ENCODE measurements around the gene IFIH1.

Gene IFIH1

DNA sequence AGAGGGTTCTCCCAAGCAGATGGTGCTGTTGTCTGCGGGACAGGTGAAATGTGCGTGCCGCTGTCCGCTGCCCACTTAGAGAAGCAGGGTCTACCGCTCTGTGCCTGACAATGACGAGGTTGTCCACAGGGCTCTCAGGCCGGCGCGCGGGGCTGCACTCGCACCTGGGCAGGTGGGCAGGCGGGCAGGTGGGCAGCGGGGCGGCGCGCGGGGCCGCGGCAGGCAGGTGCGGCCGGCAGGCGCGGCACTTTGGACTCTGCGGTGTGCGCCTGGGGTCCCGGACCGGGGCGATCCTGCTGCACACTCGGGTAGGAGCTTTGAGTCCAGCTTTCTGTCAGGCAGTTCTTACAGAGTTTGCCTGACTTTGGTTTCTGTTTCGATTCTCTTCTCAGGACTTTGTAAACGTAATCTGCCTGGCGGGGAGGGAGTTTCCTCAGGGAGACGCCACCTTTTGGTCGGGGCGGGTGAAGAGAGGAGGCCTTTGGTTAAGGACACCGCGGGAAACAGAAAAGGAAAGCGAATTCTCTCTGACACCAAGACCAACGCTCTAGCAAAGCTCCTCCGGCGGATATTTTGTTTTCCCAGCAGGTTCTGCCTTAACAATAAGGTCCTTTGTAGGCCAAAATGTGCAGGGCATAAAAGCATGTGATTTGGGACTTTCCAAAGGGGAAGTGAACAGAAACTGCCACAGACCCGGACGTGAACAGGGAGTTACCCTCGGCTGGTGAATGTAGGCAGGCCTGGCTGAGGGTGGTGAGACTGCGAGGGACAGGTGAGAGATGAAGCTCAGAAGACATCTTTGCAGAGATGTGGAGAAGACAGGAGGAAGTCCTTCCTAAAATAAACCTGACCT is at the start of gene IFIH1:
Gene IFIH1 (minus strand): TSS at position 357 of the 853 bp plus-strand sequence. CDS start 377 bp downstream, outside the sequence.
- in situ Hi-C loops (cut with HindIII; ENCODE audit: low sequenced_read_pairs) = no loop called here

DNA sequence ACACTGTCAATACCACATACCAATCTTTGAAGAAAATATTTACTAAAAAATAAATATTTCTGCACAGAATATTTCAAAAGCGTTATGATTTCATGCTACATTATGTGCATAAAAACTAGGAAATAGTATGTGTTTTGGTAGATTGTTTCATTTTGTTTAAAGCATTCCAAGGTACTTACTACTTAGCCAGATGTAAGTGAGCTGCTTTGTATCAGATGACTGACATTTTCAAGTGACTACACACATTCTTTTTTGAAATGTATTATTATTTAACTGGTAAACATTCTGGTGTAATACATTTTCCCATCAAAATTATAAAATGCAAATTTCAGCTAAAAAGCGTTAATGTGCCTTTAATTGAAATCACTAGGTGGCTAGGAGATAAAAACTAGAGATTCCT is 46.9 kb upstream of the IFIH1 start:
- in situ Hi-C loops (cut with HindIII; ENCODE audit: low sequenced_read_pairs) = no loop called here

DNA sequence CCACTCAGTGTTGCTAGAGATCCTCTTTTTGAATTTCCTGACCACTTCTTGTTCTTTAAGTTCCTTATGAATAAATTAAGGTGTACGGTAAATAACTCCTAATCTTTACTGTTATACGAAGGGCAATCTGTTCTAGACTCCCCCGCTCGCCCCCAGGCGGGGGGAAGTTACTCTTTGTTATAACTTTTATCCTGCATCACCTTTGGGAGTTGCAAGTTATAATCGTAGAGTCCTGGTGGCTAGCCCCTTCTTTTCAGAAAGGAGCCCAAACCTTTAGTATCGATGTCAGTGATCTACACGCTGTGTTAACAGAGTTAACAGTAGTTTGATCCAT is 26.1 kb upstream of the IFIH1 start:
- in situ Hi-C loops (cut with HindIII; ENCODE audit: low sequenced_read_pairs) = no loop called here

DNA sequence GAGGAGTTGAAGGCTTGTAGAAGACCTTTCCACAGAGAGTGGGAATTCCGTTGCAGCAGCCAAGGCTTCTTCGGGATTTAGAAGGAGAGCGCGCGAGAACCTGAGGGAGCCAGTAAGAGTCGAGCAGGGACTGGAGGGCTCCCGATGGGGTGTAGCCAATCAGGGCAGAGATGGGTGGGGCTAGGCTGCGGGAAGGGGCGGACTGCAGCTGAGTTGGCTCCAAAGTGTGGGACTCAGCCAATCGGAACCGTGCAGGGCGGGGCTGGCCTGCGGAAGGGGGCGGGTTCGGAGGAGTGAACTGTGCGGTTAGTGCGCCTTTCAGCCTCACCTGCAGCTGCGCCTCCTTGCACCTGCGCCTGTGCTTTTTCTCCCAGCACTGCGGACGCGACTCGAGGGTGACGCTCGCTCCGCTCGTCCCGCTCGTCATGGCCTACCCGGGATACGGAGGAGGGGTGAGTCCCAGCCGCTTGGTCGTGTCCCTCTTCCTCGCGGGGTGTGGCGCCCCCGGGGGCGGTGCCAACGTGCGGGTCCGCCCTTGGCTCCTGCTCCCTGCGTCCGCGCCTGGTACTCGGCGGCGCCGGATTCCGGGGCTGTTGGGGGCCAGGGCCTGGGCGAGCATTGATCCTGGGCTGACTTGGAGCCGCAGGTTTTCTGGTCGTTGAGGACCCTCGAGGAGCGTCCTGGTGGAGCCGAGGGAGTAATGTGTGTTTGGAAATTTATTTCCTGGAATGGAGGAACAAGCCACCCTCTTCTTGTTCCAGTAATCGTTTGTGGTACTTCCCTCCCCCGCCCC is 25.5 kb upstream of the IFIH1 start, which contains the start of gene GCA:
Gene GCA (plus strand): TSS at position 309 of the 793 bp plus-strand sequence. CDS start 117 bp downstream, at position 426.
- in situ Hi-C loops (cut with HindIII; ENCODE audit: low sequenced_read_pairs) = no loop called here

DNA sequence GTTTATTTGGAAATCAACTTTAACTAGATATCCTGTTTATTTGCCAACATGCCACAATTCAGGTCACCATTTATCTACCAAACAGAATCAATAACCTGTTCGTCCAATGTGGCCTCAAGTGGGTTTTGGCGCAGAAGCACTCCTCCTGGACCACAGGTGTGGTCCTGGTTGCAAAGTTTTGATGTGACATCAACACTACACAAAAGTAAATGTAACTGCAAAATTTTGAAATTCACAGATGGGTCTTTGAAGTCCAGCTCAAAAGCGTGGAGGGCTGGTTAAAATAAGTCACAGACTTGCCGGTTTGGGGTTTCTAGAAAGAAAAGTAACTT is 25.0 kb upstream of the IFIH1 start:
- in situ Hi-C loops (cut with HindIII; ENCODE audit: low sequenced_read_pairs) = no loop called here

DNA sequence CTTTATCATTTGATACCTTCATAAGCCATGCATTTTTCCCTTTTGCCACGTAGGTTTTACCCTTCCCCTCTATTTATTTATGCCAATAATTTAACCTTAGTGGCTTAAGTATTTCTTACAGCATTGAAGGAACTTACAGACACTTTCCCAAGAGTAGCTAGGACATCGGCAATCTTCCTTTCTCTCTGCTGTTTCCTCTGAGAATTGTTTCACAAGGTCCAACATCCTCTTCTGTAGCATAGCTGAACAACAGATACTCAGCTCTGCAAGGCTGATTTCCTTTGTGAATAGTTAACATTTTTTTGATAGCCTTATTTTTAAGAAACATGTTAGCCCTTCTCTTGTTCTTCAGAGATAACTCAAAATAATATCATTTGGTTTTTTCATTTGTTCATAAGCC is 24.4 kb upstream of the IFIH1 start:
- in situ Hi-C loops (cut with HindIII; ENCODE audit: low sequenced_read_pairs) = no loop called here

DNA sequence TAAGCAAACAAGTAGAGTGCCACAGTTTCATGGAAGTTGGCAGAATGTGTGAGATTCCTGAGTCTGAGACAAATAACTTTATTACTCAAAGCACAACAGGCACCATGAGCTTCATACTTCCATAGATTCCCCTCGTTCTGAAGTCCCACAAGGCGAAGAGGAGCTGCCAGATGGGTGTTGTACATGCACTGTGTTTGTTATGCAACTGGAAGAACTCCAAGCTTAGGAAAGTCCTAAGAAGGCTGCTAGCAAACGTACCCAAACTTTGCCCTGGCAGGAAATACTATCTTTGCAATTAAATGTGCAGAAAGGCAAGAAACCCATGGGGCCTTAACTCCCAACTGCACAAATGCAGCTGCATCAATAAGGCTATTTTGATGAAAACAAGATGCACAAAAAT is 23.8 kb upstream of the IFIH1 start:
- in situ Hi-C loops (cut with HindIII; ENCODE audit: low sequenced_read_pairs) = no loop called here

DNA sequence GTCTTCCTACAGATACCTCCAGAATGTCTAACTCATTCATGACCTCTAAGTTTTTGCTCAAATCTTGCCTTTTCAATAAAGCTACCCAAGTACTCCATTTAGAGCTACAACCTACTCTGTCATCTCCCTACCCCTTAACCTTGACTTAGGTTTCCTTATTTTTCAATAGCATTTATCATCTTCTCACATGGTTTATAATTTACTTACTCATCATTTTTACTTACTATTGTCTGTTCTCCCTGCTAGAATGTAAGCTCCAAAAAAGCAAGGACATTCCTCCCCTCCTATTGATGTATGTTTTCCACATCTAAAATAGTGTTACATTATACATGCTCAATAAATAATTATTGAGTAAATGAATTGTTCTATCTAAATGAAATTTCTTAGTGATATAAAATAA is 22.3 kb upstream of the IFIH1 start:
- in situ Hi-C loops (cut with HindIII; ENCODE audit: low sequenced_read_pairs) = no loop called here

DNA sequence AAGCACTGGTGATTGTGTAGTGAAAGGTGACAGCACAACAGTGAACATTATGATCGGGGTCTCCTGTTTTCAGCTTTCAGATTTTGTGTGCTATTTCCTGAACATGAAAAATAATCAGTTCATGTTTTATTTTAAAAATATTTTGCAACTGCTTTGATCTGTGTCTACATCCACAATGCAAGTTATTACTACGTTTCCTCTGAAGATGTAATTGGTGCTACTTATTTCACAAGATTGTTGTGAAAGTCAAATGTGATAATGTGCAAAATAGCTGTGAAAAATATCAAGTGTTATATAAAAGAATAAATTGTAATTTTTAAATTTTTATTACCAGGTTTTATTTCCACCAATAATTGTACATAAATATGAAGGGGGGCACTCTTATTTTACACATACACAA is 19.4 kb upstream of the IFIH1 start:
- in situ Hi-C loops (cut with HindIII; ENCODE audit: low sequenced_read_pairs) = no loop called here

DNA sequence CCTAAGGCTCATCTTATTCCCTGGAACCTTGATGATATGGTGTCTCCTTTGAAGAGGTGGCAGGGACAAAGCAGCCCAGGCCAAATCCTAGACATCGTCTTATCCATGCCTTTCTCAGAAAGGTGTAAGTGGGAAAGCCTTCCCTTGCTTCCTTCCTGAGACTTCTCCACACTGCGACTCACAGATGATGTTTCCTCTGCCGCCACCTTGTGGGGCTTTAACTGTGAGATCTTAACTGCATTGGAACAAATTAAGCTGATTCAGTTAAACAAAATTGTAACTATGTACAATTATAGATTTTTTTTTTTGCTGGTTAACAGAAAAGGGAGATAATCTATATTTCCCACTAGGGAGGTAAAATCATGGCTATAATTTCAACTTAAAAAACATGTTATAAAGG is 15.5 kb upstream of the IFIH1 start:
- in situ Hi-C loops (cut with HindIII; ENCODE audit: low sequenced_read_pairs) = no loop called here

DNA sequence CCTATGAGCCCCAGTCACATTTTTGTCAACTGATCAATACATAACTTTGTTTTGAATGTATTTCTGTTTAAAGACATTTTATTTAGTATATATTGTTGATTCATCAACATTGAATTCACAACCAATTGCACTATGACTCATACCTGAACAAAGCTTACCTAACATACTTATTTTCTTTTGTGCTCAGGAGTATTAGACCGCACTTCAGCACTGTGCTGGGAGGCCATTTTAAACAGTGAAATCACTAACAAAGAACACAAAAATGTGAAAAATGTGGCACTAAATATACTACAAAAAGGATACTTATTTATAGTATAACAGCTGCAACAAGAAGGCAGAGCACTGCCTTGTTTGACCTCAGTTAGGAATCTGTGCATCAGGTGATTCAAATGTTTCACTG is 12.4 kb upstream of the IFIH1 start:
- in situ Hi-C loops (cut with HindIII; ENCODE audit: low sequenced_read_pairs) = no loop called here

DNA sequence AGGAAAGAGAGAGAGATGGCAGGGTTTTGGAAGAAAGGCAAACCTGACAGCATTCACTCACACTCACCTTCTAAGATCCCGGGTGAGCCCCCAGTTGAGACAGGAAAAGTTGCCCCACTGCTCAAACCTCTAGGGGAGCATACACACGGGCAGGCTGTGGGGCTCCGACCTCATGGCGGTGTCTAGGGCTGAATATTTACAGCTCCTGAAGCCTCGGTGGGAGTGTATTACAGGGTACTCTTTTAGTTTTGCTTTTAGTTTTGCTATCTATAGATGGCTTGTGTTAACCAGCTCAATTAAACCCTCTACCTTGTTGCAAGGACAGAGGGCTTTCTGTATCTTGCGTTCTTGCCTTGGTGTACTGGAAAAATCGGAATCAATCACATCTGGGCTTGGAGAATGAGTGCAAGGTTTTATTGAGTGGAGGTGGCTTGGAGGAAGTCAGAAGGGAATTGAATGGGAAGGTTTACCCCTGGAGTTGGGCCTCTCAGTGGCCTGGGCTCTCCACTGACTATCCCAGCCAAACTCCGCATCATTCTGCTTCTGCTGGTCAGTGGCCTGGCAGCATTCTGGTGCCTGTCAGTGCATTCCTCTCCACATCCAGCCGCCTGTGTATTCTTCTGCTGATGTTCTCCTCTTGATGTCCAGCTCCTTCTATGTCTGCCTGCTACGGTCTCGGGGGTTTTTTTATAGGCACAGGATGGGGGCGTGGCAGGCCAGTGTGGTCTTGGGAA is 10.1 kb upstream of the IFIH1 start:
- in situ Hi-C loops (cut with HindIII; ENCODE audit: low sequenced_read_pairs) = no loop called here

DNA sequence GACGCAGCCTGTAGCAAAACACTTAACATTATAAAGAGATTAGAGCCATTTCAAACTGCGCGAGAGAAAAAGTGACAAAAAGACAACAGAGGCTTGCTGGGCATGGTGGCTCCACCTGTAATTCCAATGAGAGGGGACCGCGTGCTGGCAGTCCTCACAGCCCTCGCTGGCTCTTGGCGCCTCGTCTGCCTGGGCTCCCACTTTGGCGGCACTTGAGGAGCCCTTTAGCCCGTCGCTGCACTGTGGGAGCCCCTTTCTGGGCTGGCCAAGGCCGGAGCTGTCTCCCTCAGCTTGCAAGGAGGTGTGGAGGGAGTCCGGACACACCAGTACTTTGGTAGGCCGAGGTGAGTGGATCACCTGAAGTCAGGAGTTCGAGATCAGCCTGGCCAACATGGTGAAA is 9.3 kb upstream of the IFIH1 start:
- in situ Hi-C loops (cut with HindIII; ENCODE audit: low sequenced_read_pairs) = no loop called here

DNA sequence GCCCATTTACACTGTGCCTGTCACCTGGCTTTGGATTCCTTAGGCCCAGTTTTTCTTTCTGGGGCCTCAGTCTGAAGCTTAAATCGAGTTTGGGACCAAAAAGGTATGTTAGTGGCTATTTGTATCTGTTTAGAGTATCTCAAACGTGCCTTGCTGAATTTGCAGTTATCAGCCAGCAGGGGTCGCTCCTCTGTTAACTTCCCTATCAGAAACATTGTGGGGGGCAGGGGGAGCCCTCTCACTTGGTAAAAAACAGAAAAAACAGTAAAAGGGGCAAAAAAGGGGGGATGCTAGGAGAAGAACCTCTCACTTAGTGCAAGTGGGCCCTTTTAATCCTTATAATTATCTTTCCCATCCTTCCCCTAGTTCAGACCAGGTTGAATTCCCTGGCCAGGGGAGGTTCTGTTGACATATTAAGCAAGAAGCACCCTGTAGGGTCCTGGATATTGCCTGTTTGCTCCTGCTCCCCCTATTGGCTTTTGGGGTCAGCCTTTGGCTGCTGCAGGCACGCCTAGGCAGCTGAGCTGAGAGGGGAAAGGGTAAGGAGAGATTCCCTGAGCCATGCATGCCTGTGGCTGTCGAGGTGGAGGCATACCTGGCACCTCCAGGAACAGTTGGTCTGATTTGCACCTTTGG is 8.8 kb upstream of the IFIH1 start:
- in situ Hi-C loops (cut with HindIII; ENCODE audit: low sequenced_read_pairs) = no loop called here

DNA sequence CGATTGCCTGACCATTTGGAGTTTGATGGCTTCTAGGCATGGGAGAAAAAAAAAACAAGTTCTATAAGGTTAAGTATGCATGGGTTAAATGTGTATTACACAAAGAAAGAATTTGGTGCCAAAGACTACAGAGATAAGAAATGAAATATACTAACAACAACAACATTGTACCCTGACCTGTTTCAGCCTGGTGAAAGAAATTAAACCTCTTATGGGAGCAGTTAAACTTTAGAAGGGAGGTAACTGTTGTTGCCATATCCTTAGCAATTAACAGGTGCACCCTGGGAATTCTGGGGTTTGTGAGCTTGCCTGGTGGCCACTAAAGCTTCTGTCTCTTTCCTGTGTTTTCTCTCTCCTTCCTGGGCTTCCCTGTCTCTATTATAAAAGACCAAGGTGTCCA is 6.5 kb upstream of the IFIH1 start:
- in situ Hi-C loops (cut with HindIII; ENCODE audit: low sequenced_read_pairs) = no loop called here

DNA sequence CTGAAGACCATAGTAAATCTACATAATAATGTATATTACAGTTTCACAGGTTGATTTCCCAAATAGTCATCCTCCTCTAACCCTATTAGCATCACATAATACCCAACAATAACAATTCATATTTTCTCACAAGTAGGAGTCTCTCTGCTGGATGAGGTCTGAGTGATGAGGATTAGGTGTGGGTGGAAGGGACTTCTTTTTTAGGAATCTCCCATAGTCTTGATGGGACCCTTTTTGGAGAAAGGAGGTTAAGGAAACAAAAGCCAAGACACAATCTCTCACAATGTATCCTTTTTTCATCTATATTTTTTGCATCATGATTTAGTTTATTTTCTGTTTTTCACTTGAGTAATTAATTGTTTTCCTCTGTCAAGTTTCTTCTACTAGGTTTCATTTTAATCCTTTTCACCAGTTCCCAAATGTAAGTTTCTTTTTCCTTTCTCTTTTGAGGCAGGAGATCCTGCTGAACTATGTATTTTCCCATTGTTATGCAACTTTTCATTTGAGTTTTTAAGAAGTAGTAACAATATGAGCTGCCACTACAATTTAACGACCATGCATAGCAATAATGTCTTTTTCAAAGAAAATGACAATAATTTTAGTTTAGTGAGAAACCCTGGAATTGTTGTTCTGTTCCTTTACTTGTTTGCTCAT is 2.5 kb upstream of the IFIH1 start:
- in situ Hi-C loops (cut with HindIII; ENCODE audit: low sequenced_read_pairs) = no loop called here

DNA sequence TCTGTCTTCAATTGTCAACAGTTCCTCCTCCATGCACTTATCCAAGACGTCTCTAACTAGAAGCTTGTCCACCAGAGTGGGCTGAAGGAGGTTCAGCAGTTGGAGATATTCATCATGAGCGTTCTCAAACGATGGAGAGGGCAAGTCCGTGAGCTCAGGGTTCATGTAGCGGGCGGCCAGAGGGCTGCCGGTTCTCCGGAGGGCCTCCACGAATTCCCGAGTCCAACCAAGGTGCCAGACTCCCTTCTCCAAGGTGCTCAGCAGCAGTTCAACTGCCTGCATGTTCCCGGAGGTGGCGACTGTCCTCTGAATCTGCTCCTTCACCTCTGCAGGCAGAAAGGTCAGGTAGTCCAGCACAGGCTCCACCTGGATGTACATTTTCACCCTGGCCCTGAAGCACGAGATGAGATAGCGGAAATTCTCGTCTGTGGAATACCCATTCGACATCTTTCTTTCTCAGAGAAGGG is 590 bp downstream of the IFIH1 start:
- in situ Hi-C loops (cut with HindIII; ENCODE audit: low sequenced_read_pairs) = no loop called here

DNA sequence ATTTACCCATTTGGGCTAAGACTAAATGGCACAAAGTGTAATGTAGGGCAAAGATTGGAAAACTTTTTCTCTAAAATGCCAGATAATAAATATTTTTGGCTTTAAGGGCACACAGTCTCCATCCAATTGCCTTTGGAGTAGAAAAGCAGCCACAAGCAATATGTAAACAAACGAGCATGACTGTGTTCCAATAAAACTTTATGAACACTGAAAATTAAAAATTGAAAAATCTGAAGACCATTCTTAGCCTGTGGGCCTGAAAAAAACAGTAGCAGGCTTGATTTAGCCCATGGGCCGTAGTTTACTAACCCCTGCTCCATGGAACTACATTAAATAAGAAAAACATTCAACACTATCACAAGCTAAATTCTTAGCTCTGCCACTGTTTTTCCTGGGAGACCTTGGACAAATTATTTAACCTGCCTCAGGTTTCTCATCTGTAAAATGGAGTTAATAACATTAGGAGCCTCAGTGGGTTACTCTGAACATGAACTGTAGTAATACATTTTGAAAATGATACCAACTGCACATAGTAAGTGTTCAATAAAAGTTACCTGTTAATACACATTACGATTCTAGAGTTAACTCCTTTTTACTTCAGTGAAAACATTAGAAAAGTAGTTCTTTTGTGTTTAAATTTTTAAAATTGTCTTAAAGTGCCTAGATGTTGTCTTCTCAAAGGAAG is 1.3 kb downstream of the IFIH1 start:
- in situ Hi-C loops (cut with HindIII; ENCODE audit: low sequenced_read_pairs) = no loop called here

DNA sequence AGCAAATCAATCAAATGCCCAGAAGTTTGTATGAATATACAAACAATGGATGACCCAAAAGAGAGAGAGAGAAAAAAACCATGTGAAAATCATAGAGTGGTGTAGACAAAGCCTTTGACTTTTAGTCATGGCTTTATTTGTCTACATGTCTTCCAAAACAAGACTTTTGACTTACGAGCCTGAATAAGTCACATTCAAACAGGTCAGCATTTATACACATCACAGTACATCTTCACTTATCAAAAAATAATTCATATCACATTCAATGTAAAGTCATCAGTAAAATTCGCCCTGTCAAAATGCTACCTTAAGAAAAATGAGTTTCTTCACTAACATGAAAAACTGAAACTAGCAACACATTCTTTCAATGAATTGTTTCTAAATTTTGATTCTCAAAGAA is 1.9 kb downstream of the IFIH1 start:
- in situ Hi-C loops (cut with HindIII; ENCODE audit: low sequenced_read_pairs) = no loop called here

DNA sequence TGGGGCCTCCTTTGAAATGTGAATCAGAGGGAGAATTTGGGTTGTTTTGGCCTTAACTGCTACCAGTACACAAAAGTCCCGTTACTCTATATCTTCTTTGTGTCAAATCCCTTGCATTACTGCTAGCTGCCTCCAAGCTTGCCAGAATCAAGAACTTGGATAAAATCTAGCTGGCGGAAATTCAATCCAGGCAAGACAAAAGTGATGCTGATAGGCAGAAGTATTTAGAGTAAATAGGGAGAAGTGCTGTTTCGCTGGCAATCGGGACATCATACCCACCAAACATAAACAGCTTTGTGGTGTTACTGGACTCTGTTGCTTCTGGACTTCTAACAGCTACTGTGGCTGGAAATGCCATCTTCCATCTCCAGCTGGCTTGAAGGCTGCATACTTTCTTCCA is 2.5 kb downstream of the IFIH1 start:
- in situ Hi-C loops (cut with HindIII; ENCODE audit: low sequenced_read_pairs) = no loop called here
